ENCODE data around the gene CTU1.

The CTU1 gene

DNA sequence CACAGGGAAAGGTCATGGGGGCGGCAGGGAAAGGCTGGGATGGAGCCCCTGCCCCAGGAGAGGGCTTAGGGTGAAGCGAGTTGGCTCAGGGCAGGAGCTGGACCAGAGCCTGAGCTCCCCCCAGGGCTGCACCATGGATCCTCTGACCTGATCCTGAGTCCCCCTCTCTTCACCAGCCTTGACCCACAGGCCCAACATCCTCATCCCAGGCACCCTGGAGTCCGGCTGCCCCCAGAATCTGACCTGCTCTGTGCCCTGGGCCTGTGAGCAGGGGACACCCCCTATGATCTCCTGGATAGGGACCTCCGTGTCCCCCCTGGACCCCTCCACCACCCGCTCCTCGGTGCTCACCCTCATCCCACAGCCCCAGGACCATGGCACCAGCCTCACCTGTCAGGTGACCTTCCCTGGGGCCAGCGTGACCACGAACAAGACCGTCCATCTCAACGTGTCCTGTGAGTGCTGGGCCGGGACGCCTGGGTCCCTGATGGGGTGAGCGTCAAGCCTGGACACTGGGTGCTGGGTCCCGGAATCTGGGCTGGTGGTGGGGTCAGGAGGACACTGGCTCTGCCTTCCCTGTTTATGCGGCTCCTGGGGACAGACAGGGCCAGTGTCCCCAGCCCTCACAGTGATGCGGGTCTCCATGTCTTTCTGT lies 17.3 kb upstream of the CTU1 start:
- TF ChIP-seq, protein P1, sequence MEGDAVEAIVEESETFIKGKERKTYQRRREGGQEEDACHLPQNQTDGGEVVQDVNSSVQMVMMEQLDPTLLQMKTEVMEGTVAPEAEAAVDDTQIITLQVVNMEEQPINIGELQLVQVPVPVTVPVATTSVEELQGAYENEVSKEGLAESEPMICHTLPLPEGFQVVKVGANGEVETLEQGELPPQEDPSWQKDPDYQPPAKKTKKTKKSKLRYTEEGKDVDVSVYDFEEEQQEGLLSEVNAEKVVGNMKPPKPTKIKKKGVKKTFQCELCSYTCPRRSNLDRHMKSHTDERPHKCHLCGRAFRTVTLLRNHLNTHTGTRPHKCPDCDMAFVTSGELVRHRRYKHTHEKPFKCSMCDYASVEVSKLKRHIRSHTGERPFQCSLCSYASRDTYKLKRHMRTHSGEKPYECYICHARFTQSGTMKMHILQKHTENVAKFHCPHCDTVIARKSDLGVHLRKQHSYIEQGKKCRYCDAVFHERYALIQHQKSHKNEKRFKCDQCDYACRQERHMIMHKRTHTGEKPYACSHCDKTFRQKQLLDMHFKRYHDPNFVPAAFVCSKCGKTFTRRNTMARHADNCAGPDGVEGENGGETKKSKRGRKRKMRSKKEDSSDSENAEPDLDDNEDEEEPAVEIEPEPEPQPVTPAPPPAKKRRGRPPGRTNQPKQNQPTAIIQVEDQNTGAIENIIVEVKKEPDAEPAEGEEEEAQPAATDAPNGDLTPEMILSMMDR (IDR thresholded peaks at IDR 0.05; ENCODE audit: control insufficient read depth, insufficient read depth, low read depth, low read length, missing control alignments) = no peak
- DNase-seq (ENCODE audit: low read depth) = no peak
- H3K4me3 ChIP-seq (ENCODE audit: control insufficient read depth, low read depth, low read length) = no peak overlapping the region

DNA sequence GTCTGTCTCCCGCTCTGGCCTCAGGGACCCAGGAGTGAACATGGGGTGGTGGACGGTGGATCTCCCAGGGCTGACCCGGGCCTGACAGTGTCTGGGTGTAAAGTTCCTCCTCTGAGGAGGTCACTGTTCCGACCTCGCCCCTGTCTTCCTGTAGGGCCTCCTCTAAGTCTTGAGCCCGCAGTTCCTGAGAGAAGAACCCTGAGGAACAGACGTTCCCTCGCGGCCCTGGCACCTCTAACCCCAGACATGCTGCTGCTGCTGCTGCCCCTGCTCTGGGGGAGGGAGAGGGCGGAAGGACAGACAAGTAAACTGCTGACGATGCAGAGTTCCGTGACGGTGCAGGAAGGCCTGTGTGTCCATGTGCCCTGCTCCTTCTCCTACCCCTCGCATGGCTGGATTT lies 16.5 kb upstream of the CTU1 start, which contains the start of gene SIGLEC9:
SIGLEC9 (plus strand) TSS at position 178 of the 400 bp plus-strand sequence; CDS start at position 247, 69 bp downstream.
- H3K4me3 ChIP-seq (ENCODE audit: control insufficient read depth, low read depth, low read length) = no peak within 1 kb of the TSS
- TF ChIP-seq, protein P1 (IDR thresholded peaks at IDR 0.05; ENCODE audit: control insufficient read depth, insufficient read depth, low read depth, low read length, missing control alignments) = no peak
- DNase-seq (ENCODE audit: low read depth) = no peak

DNA sequence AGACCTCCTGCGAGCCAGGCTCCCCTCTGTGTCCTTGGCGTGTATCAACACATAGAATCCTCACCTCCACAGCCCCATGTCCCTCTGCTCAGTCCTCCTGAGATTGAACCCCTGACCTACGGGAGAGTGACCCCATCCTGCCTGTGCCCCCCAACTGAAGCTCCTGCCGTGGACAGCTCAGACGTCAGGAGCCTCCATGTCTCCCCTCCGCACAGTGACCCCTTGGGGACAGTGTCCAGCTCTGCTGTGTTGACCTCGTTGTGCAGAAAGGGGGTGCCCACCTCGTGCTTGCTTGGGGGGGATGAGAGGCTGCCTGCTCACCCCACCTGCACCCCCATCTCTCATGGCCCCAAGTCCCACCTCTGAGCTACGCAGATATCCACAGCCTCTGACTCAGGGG lies 16.0 kb upstream of the CTU1 start:
- TF ChIP-seq, protein P1 (IDR thresholded peaks at IDR 0.05; ENCODE audit: control insufficient read depth, insufficient read depth, low read depth, low read length, missing control alignments) = no peak
- no peak overlapping the region for H3K4me3 ChIP-seq (ENCODE audit: control insufficient read depth, low read depth, low read length)

DNA sequence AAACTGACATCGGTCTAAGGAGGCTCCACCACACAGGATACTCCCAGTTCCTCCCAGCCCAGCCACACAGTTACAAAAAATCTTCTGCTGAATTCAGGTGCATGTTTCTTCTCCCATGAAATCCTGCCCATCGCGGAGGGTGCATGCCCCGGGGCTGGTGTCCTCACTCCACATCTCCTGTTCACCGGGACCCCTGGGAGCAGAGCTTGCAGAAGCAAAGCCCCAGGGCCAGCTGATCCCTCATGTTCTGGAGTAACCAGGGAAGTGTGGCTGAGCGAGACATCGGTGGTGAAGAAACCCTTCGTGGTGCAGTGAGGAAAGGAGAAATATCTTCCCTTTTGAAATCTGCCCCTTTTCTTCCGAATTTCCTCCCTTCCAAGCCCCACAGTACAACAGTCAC lies 15.6 kb upstream of the CTU1 start:
- DNase-seq (ENCODE audit: low read depth) = no peak
- H3K4me3 ChIP-seq (ENCODE audit: control insufficient read depth, low read depth, low read length) = no peak overlapping the region
- TF ChIP-seq, protein P1 (IDR thresholded peaks at IDR 0.05; ENCODE audit: control insufficient read depth, insufficient read depth, low read depth, low read length, missing control alignments) = no peak

More for the DNA sequence above, 16.0 kb upstream of the CTU1 start:
- no peak for DNase-seq (ENCODE audit: low read depth)

DNA sequence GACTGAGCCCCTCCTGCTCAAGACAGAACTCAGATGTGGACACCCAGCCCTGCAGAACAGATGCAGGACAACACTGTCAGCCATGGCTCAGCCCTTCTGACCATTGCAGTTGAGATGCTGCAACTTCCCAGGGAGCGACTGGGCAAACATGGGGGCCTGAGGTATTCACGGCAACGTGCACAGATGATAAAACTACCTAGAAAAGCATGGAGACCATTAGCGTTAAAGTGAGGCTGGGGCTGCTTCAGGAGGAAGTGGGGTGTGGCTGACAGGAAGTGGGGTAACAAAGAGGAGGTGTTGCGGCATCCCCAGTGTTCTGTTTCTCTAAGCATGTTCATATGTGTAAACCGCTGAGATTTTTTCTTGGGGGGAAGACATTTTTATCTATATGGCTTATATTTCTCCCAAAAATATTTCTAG lies 15.2 kb upstream of the CTU1 start:
- TF ChIP-seq, protein P1 (IDR thresholded peaks at IDR 0.05; ENCODE audit: control insufficient read depth, insufficient read depth, low read depth, low read length, missing control alignments) = no peak
- no peak overlapping the region for H3K4me3 ChIP-seq (ENCODE audit: control insufficient read depth, low read depth, low read length)
- no peak for DNase-seq (ENCODE audit: low read depth)

DNA sequence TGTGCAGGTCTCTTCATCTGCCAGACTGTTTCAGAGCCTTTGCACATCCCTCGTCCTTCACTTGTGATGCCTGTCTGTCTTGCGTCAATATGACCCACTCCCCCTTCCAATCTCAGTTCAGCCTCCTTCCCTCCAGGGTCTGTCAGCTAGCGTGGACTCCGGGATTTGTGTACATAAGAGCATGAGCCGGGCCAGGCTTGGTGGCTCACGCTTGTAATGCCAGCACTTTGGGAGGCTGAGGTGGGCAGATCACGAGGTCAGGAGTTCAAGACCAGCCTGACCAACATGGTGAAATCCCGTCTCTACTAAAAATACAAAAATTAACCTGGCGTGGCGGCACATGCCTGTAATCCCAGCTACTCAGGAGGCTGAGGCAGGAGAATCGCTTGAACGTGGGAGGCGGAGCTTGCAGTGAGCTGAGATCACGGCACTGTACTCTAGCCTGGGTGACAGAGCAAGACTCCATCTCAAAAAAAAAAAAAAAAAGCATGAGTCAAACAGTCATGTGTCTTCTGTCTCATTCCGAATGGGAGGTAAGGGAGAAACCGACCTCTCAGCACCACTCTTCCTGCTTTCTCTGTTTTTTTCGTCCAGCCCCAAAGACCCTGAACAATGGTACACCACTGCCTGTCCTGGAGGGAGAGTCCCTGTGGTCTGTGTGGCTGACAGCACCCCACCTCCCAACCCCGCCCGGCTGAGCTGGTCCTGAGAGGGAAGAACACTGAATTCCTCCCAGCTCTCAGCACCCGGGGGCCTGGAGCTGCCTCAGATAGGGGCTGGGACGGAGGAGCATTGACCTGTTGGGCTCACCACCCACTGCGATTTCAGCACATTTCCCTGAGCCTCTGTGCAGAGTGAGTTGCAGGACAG lies 14.1 kb upstream of the CTU1 start:
- DNase-seq (ENCODE audit: low read depth) = no peak
- TF ChIP-seq, protein P1 (IDR thresholded peaks at IDR 0.05; ENCODE audit: control insufficient read depth, insufficient read depth, low read depth, low read length, missing control alignments) = no peak
- no peak overlapping the region for H3K4me3 ChIP-seq (ENCODE audit: control insufficient read depth, low read depth, low read length)
